ENCODE results near the gene EIF2D.

The EIF2D gene

GRCh38 chr1:206575894-206576737 is 36.1 kb downstream of the EIF2D start:
- no peaks in the 10 kb centered on the region for H3K27me3 ChIP-seq (ENCODE audit: control insufficient read depth, insufficient read depth, low read length)
- H3K4me1 ChIP-seq (ENCODE audit: control insufficient read depth, insufficient read depth, low read length) = peaks cover 17% of the 10 kb centered on the region
- H3K9me3 ChIP-seq (replicated peaks; ENCODE audit: low read length) = no peaks in the 10 kb centered on the region
- H3K4me3 ChIP-seq (ENCODE audit: low read length) = no peak overlapping the region
- no peak overlapping the region for H3K9ac ChIP-seq (ENCODE audit: low read depth, low read length)
- H3K4me2 ChIP-seq (ENCODE audit: low read length) = no peak overlapping the region
- H3K36me3 ChIP-seq (ENCODE audit: insufficient read depth, low read length) = no peaks in the 10 kb centered on the region

GRCh38 chr1:206575165-206575893 is 36.9 kb downstream of the EIF2D start:
- peaks cover 5% of the 10 kb centered on the region for H3K27me3 ChIP-seq (ENCODE audit: control insufficient read depth, insufficient read depth, low read length)
- H3K4me2 ChIP-seq (ENCODE audit: low read length) = no peak overlapping the region
- H3K9ac ChIP-seq (ENCODE audit: low read depth, low read length) = no peak overlapping the region
- no peaks in the 10 kb centered on the region for H3K9me3 ChIP-seq (replicated peaks; ENCODE audit: low read length)
- H3K36me3 ChIP-seq (ENCODE audit: insufficient read depth, low read length) = no peaks in the 10 kb centered on the region
- peaks cover 15% of the 10 kb centered on the region for H3K4me1 ChIP-seq (ENCODE audit: control insufficient read depth, insufficient read depth, low read length)
- H3K4me3 ChIP-seq (ENCODE audit: low read length) = no peak overlapping the region

- Histone ChIP-seq H3K4me2 (ENCODE audit: low read length) (no peak overlapping the region), H3K36me3 (ENCODE audit: insufficient read depth, low read length) (no peaks in the 10 kb centered on the region), H3K4me3 (ENCODE audit: low read length) (no peak overlapping the region), H3K27me3 (ENCODE audit: control insufficient read depth, insufficient read depth, low read length) (peaks cover 5% of the 10 kb centered on the region), H3K4me1 (ENCODE audit: control insufficient read depth, insufficient read depth, low read length) (peaks cover 7% of the 10 kb centered on the region), H3K9ac (ENCODE audit: low read depth, low read length) (no peak overlapping the region), H3K9me3 (replicated peaks; ENCODE audit: low read length) (no peaks in the 10 kb centered on the region)
Observed at GRCh38 chr1:206573762-206574161, 38.5 kb downstream of the EIF2D start.

- Histone ChIP-seq H3K4me3 (ENCODE audit: low read length) (no peak overlapping the region), H3K9ac (ENCODE audit: low read depth, low read length) (no peak overlapping the region), H3K27me3 (ENCODE audit: control insufficient read depth, insufficient read depth, low read length) (peaks cover 5% of the 10 kb centered on the region), H3K9me3 (replicated peaks; ENCODE audit: low read length) (no peaks in the 10 kb centered on the region), H3K36me3 (ENCODE audit: insufficient read depth, low read length) (no peaks in the 10 kb centered on the region), H3K4me2 (ENCODE audit: low read length) (no peak overlapping the region), H3K4me1 (ENCODE audit: control insufficient read depth, insufficient read depth, low read length) (peaks cover 11% of the 10 kb centered on the region)
Observed at GRCh38 chr1:206573319-206573718, 38.9 kb downstream of the EIF2D start.

GRCh38 chr1:206572835-206573234 is 39.4 kb downstream of the EIF2D start:
- no peak overlapping the region for H3K4me2 ChIP-seq (ENCODE audit: low read length)
- H3K4me3 ChIP-seq (ENCODE audit: low read length) = no peak overlapping the region
- H3K9ac ChIP-seq (ENCODE audit: low read depth, low read length) = no peak overlapping the region
- H3K27me3 ChIP-seq (ENCODE audit: control insufficient read depth, insufficient read depth, low read length) = peaks cover 5% of the 10 kb centered on the region
- H3K4me1 ChIP-seq (ENCODE audit: control insufficient read depth, insufficient read depth, low read length) = peaks cover 11% of the 10 kb centered on the region
- no peaks in the 10 kb centered on the region for H3K36me3 ChIP-seq (ENCODE audit: insufficient read depth, low read length)
- no peaks in the 10 kb centered on the region for H3K9me3 ChIP-seq (replicated peaks; ENCODE audit: low read length)

DNA sequence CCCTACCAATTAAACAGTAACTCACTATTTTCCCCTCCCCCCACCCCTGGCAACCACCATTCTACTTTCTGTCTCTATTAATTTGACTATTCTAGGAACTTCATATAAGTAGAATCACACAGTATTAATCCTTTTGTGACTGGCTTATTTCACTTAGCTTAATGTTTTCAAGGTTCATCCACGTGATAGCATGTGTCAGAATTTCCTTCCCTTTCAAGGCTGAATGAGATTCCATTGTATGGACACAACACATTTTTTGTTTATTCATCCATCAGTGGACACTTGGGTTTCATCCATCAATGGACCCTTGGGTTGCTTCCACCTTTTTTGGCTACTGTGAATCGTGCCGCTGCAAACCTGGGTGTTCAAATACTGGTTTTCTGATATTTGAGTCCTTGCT is 41.7 kb downstream of the EIF2D start:
- Histone ChIP-seq H3K9me3 (replicated peaks; ENCODE audit: low read length) (no peaks in the 10 kb centered on the region), H3K27me3 (ENCODE audit: control insufficient read depth, insufficient read depth, low read length) (peaks cover 16% of the 10 kb centered on the region), H3K36me3 (ENCODE audit: insufficient read depth, low read length) (no peaks in the 10 kb centered on the region), H3K4me2 (ENCODE audit: low read length) (no peak overlapping the region), H3K9ac (ENCODE audit: low read depth, low read length) (no peak overlapping the region), H3K4me3 (ENCODE audit: low read length) (no peak overlapping the region), H3K4me1 (ENCODE audit: control insufficient read depth, insufficient read depth, low read length) (peaks cover 11% of the 10 kb centered on the region)

- Histone ChIP-seq H3K27me3 (ENCODE audit: control insufficient read depth, insufficient read depth, low read length) (peaks cover 23% of the 10 kb centered on the region), H3K36me3 (ENCODE audit: insufficient read depth, low read length) (no peaks in the 10 kb centered on the region), H3K4me1 (ENCODE audit: control insufficient read depth, insufficient read depth, low read length) (peaks cover 5% of the 10 kb centered on the region), H3K9me3 (replicated peaks; ENCODE audit: low read length) (no peaks in the 10 kb centered on the region), H3K4me2 (ENCODE audit: low read length) (no peak overlapping the region), H3K4me3 (ENCODE audit: low read length) (no peak overlapping the region), H3K9ac (ENCODE audit: low read depth, low read length) (no peak overlapping the region)
Observed at GRCh38 chr1:206569556-206569955, 42.7 kb downstream of the EIF2D start.

- Histone ChIP-seq H3K36me3 (ENCODE audit: insufficient read depth, low read length) (no peaks in the 10 kb centered on the region), H3K9me3 (replicated peaks; ENCODE audit: low read length) (no peaks in the 10 kb centered on the region), H3K9ac (ENCODE audit: low read depth, low read length) (no peak overlapping the region), H3K27me3 (ENCODE audit: control insufficient read depth, insufficient read depth, low read length) (peaks cover 27% of the 10 kb centered on the region), H3K4me2 (ENCODE audit: low read length) (no peak overlapping the region), H3K4me1 (ENCODE audit: control insufficient read depth, insufficient read depth, low read length) (peaks cover 5% of the 10 kb centered on the region), H3K4me3 (ENCODE audit: low read length) (no peak overlapping the region)
Observed at GRCh38 chr1:206568779-206569352, 43.4 kb downstream of the EIF2D start.

DNA sequence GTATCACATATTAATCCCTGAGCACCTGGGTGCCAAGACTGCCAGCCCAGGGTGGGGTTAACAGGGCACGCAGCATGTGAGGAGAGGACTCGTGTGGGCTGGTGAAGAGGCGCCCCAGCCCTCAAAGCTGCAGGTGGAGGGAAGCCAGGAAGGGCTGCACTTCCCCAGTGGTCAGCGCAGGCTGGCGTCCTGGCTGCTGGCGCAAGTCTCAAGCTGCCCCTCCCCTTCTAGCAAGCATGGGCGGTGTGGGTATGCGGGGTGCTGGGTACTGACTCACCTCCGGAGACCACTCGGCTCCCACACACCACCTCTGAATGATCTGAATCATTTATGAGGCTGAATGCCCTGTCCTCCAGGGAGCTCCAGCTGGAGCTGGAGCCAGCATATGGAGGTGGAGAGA is 44.0 kb downstream of the EIF2D start:
- H3K36me3 ChIP-seq (ENCODE audit: insufficient read depth, low read length) = no peaks in the 10 kb centered on the region
- H3K4me1 ChIP-seq (ENCODE audit: control insufficient read depth, insufficient read depth, low read length) = peaks cover 5% of the 10 kb centered on the region
- H3K4me3 ChIP-seq (ENCODE audit: low read length) = no peak overlapping the region
- H3K9ac ChIP-seq (ENCODE audit: low read depth, low read length) = no peak overlapping the region
- no peaks in the 10 kb centered on the region for H3K9me3 ChIP-seq (replicated peaks; ENCODE audit: low read length)
- no peak overlapping the region for H3K4me2 ChIP-seq (ENCODE audit: low read length)
- H3K27me3 ChIP-seq (ENCODE audit: control insufficient read depth, insufficient read depth, low read length) = peaks cover 27% of the 10 kb centered on the region

DNA sequence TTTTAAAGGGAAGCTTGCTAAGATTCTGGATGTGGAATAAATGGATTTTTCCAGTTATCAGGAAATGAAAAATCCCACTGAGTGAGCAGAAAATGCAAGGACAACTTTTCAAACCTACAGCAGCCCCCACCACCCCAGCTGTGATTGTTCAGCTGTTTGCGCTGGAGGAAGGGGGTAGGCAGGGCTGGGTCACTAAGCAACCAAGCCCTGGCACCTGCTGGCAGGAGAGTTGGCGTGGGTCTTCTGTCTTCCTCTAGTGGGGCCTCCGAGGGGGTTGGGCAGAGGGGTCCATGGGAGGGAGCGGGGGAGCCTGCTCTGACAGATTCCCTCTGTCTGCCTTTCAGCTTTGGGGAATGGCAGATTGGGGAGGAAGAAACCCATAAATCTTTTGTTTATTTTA is 45.3 kb downstream of the EIF2D start:
- Histone ChIP-seq H3K36me3 (ENCODE audit: insufficient read depth, low read length) (no peaks in the 10 kb centered on the region), H3K4me3 (ENCODE audit: low read length) (no peak overlapping the region), H3K27me3 (ENCODE audit: control insufficient read depth, insufficient read depth, low read length) (peaks cover 27% of the 10 kb centered on the region), H3K4me2 (ENCODE audit: low read length) (no peak overlapping the region), H3K9ac (ENCODE audit: low read depth, low read length) (no peak overlapping the region), H3K9me3 (replicated peaks; ENCODE audit: low read length) (no peaks in the 10 kb centered on the region), H3K4me1 (ENCODE audit: control insufficient read depth, insufficient read depth, low read length) (peaks cover 5% of the 10 kb centered on the region)

DNA sequence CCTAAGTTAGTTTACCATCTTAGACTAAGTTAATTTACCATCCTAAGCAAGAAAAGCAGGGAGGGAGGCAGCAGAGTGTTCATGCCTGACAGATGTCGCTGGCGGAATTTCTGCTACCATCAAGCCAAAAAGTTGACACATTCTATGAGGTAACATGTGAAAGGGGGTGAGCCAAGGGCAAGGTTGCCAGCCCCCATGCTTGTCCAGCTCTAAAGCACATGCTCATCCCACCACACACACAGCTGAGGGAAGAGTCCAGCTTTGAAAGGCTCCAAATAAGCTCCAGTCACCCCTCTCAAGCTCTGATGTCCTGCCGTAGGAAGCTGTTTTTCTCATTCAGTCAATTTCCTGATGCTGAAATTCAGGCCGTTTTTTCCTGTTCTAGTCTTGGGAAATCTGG is 46.3 kb downstream of the EIF2D start:
- Histone ChIP-seq H3K4me2 (ENCODE audit: low read length) (no peak overlapping the region), H3K9me3 (replicated peaks; ENCODE audit: low read length) (no peaks in the 10 kb centered on the region), H3K36me3 (ENCODE audit: insufficient read depth, low read length) (no peaks in the 10 kb centered on the region), H3K9ac (ENCODE audit: low read depth, low read length) (no peak overlapping the region), H3K27me3 (ENCODE audit: control insufficient read depth, insufficient read depth, low read length) (peaks cover 27% of the 10 kb centered on the region), H3K4me3 (ENCODE audit: low read length) (no peak overlapping the region), H3K4me1 (ENCODE audit: control insufficient read depth, insufficient read depth, low read length) (peaks cover 5% of the 10 kb centered on the region)

Measured in skeletal muscle satellite cell (primary cell).